ENCODE measurements around the gene CDC42BPB. TPM values are rescaled to one million over a fixed set of nuclear protein-coding genes. Genes with fewer than 3 reads are reported as not detected.

The CDC42BPB gene
- total RNA-seq, 3 donors from 2014 or later, result 64.0 to 110 (median 98.0) TPM

DNA sequence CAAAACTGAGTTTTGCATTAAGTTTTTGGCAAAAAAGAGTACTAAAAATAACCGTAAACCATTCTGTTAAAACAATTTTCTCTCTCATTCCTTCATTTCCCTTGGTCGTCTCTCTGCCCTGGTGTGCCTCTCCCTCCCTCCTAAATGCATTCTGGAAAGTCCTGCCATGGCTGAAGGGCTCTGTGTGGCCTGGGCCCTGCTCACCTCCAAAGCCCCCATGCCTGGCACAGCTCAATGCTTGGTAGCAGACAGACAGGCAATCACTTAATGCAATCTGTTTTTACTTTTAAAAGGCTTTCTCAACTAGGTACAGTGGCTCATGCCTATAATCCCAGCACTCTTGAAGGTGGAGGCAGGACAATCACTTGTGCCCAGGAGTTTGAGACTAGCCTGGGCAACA is 47.8 kb downstream of the CDC42BPB start:
- intact Hi-C loops (cut with DNase I; ENCODE audit: low total_unique reads), result no loop called here
- no peak overlapping the region for H3K4me3 ChIP-seq
- TF ChIP-seq POLR2A (IDR thresholded peaks at IDR 0.05) (no peak), CTCF (IDR thresholded peaks at IDR 0.05) (no peak), POLR2AphosphoS5 (IDR thresholded peaks at IDR 0.05) (no peak)
- no peaks in the 10 kb centered on the region for H3K36me3 ChIP-seq
- H3K27ac ChIP-seq, result no peak overlapping the region
- no peaks in the 10 kb centered on the region for H3K27me3 ChIP-seq
- no peaks in the 10 kb centered on the region for H3K9me3 ChIP-seq
- no peaks in the 10 kb centered on the region for H3K4me1 ChIP-seq
- DNase-seq (ENCODE audit: low spot score in 2 of 2), result peak in 1 of 2 donors; percentile 9

GRCh38 chr14:103008768-103009357 is 48.5 kb downstream of the CDC42BPB start:
- H3K36me3 ChIP-seq, result no peaks in the 10 kb centered on the region

DNA sequence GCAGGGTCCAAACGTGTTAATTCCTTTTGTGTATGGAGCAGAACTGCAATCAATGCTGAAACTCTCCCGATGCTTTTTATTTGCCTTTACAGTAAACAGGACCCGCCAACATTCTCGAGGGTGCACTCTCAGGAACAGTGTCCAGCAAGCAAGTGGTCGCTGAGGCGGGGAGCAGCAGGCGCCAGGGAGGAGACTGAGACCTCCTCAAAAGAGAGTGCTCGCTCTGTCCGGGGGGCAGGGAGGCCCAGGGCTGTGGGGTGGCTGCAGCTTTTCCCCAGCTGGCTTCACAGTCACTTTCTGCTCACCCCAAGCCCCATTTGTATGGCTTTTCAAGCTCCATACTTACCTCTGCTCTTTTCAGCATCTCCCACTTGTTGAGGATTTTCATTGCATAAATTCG is 49.2 kb downstream of the CDC42BPB start:
- no peak for TF ChIP-seq CTCF (IDR thresholded peaks at IDR 0.05)
- no peak for TF ChIP-seq POLR2A (IDR thresholded peaks at IDR 0.05)
- no peak for TF ChIP-seq POLR2AphosphoS5 (IDR thresholded peaks at IDR 0.05)
- Histone ChIP-seq H3K4me3 (no peak overlapping the region), H3K27me3 (no peaks in the 10 kb centered on the region), H3K36me3 (no peaks in the 10 kb centered on the region), H3K9me3 (no peaks in the 10 kb centered on the region), H3K4me1 (no peaks in the 10 kb centered on the region), H3K27ac (no peak overlapping the region)
- intact Hi-C loops (cut with DNase I; ENCODE audit: low total_unique reads), result no loop called here
- DNase-seq (ENCODE audit: low spot score in 2 of 2), result peak in 1 of 2 donors; percentile 37

More at GRCh38 chr14:103008768-103009357, 48.5 kb downstream of the CDC42BPB start:
- intact Hi-C loops (cut with DNase I; ENCODE audit: low total_unique reads), result no loop called here
- H3K4me3 ChIP-seq, result no peak overlapping the region
- no peaks in the 10 kb centered on the region for H3K9me3 ChIP-seq
- H3K27me3 ChIP-seq, result no peaks in the 10 kb centered on the region
- TF ChIP-seq CTCF (IDR thresholded peaks at IDR 0.05) (no peak), POLR2AphosphoS5 (IDR thresholded peaks at IDR 0.05) (no peak), POLR2A (IDR thresholded peaks at IDR 0.05) (no peak)
- DNase-seq (ENCODE audit: low spot score in 2 of 2), result peak in 1 of 2 donors; percentile 48
- H3K27ac ChIP-seq, result no peak overlapping the region
- no peaks in the 10 kb centered on the region for H3K4me1 ChIP-seq

GRCh38 chr14:103007555-103007954 is 49.8 kb downstream of the CDC42BPB start:
- Histone ChIP-seq H3K36me3 (no peaks in the 10 kb centered on the region), H3K27ac (no peak overlapping the region), H3K9me3 (no peaks in the 10 kb centered on the region), H3K4me1 (no peaks in the 10 kb centered on the region), H3K27me3 (no peaks in the 10 kb centered on the region), H3K4me3 (no peak overlapping the region)
- peak in 1 of 2 donors; percentile 22 for DNase-seq (ENCODE audit: low spot score in 2 of 2)
- intact Hi-C loops (cut with DNase I; ENCODE audit: low total_unique reads), result no loop called here
- no peak for TF ChIP-seq POLR2A (IDR thresholded peaks at IDR 0.05)
- TF ChIP-seq CTCF (IDR thresholded peaks at IDR 0.05), result no peak

GRCh38 chr14:103006991-103007520 is 50.3 kb downstream of the CDC42BPB start:
- intact Hi-C loops (cut with DNase I; ENCODE audit: low total_unique reads), result no loop called here
- TF ChIP-seq CTCF (IDR thresholded peaks at IDR 0.05), result no peak
- no peak for TF ChIP-seq POLR2AphosphoS5 (IDR thresholded peaks at IDR 0.05)
- TF ChIP-seq POLR2A (IDR thresholded peaks at IDR 0.05), result no peak
- H3K27me3 ChIP-seq, result no peaks in the 10 kb centered on the region
- H3K36me3 ChIP-seq, result no peaks in the 10 kb centered on the region
- no peaks in the 10 kb centered on the region for H3K4me1 ChIP-seq
- no peaks in the 10 kb centered on the region for H3K9me3 ChIP-seq
- no peak for DNase-seq (ENCODE audit: low spot score in 2 of 2)
- H3K27ac ChIP-seq, result no peak overlapping the region
- H3K4me3 ChIP-seq, result no peak overlapping the region

Data from breast epithelium (tissue), 4 donors.